GM12878 (cell line): ENCODE measurements around the gene PTPN14. TPM values are rescaled to one million over a fixed set of nuclear protein-coding genes. Genes with fewer than 3 reads are reported as not detected.
A peak's percentile ranks its signal among the peaks of the same experiment; 100 is the strongest.

Experiments used
- ATAC-seq: fragments of 200-7000 bp; cut with Tn5 transposase; 3 replicates; pipeline ENCODE4 v1.9.1; 2020; ENCODE audit warnings: mild to moderate bottlenecking, moderate library complexity
- BruUV-seq: library from RNA; stranded (reverse); fragments of 400-500 nt; replicated peaks from 2 replicates; lab custom pipeline; 2021; lab: Mats Ljungman, UMichigan
- CTCF ChIA-PET: fragments of 300-600 bp; sonication (Branson Sonifier 250); formaldehyde crosslinking; extraction: SDS; loops from one replicate; lab custom pipeline; 2021; ENCODE audit warnings: inconsistent platforms; lab: Yijun Ruan, JAX
- POLR2A ChIA-PET: fragments of 350-600 bp; formaldehyde crosslinking; extraction: SDS; loops from one replicate; lab custom pipeline; 2021; ENCODE audit warnings: inconsistent platforms; lab: Charles Lee
- RAD21 ChIA-PET: fragments of 300-600 bp; sonication (Branson Sonifier 250); formaldehyde crosslinking; loops from one replicate; lab custom pipeline; 2023; ENCODE audit warnings: antibody characterized with exemption; ENCODE audit not compliant: unreplicated experiment; lab: Charles Lee
- SMC1A ChIA-PET: fragments of 300-600 bp; sonication (Branson Sonifier 250); formaldehyde crosslinking; loops from one replicate; lab custom pipeline; 2023; ENCODE audit not compliant: unreplicated experiment, uncharacterized antibody; lab: Charles Lee
- DNase-seq: peaks from one replicate; pipeline ENCODE4 v3.0.0-alpha.2; 2011; ENCODE audit warnings: low read depth, low spot score
- FAIRE-seq: peaks from 3 replicates; lab custom pipeline; 2011; peaks lifted over from hg19 to GRCh38; lab: Jason Lieb, UNC
- H2AFZ ChIP-seq: 2 replicates; pipeline ENCODE4 v1.6.0; 2011; ENCODE audit warnings: low read depth, low read length, control low read depth; ENCODE audit not compliant: control insufficient read depth
- H3K27ac ChIP-seq: 2 replicates; pipeline ENCODE4 v1.5.1; 2011; ENCODE audit warnings: control low read depth; ENCODE audit not compliant: control insufficient read depth, insufficient read depth
- H3K27me3 ChIP-seq, 2 experiments: replicated peaks in 1 of 2; 2 replicates each; pipeline versions ENCODE4 v1.6.0 to v1.6.1; 2011; ENCODE audit warnings: low read length in 1 of 2; ENCODE audit not compliant: control insufficient read depth in 2 of 2, insufficient read depth in 2 of 2
- H3K36me3 ChIP-seq, 2 experiments: 2 replicates each; pipeline ENCODE4 v1.5.1; 2011; ENCODE audit warnings: low read length in 1 of 2; ENCODE audit not compliant: control insufficient read depth in 2 of 2, insufficient read depth in 2 of 2
- H3K4me1 ChIP-seq: 2 replicates; pipeline ENCODE4 v1.6.1; 2011; ENCODE audit warnings: mild to moderate bottlenecking, low read length, moderate library complexity, mixed read lengths; ENCODE audit not compliant: control insufficient read depth, insufficient read depth
- H3K4me2 ChIP-seq: 2 replicates; pipeline ENCODE4 v1.6.0; 2011; ENCODE audit warnings: control low read depth; ENCODE audit not compliant: control insufficient read depth, insufficient read depth
- H3K4me3 ChIP-seq: fragments of 200-600 bp; sonication (generic); 2 replicates; pipeline ENCODE4 v1.5.1; 2016
- H3K79me2 ChIP-seq: 2 replicates; pipeline ENCODE4 v1.6.0; 2011; ENCODE audit warnings: low read length; ENCODE audit not compliant: control insufficient read depth, insufficient read depth
- H3K9ac ChIP-seq: 2 replicates; pipeline ENCODE4 v1.8.0; 2011; ENCODE audit warnings: low read length, control low read depth, mixed read lengths; ENCODE audit not compliant: control insufficient read depth, insufficient read depth
- H3K9me3 ChIP-seq: replicated peaks from 3 replicates; pipeline ENCODE4 v1.5.1; 2011; ENCODE audit warnings: mild to moderate bottlenecking, low read length; ENCODE audit not compliant: control insufficient read depth, insufficient read depth
- H4K20me1 ChIP-seq: 2 replicates; pipeline ENCODE4 v1.6.0; 2011; ENCODE audit not compliant: control insufficient read depth, insufficient read depth
- ATF7 ChIP-seq: fragments of 450-650 bp; IDR thresholded peaks from 2 replicates; pipeline ENCODE4 v1.6.1; 2016; ENCODE audit warnings: low read depth, mild to moderate bottlenecking
- SMARCA5 ChIP-seq: fragments of 450-650 bp; IDR thresholded peaks from 2 replicates; pipeline ENCODE4 v1.6.1; 2017; ENCODE audit warnings: mild to moderate bottlenecking
- ZNF384 ChIP-seq: IDR thresholded peaks from 2 replicates; pipeline ENCODE4 v1.6.1; 2012; ENCODE audit warnings: low read depth, mild to moderate bottlenecking, low read length, improper control_type of control experiment, borderline replicate concordance
- ZNF622 ChIP-seq: fragments of 450-650 bp; IDR thresholded peaks from 2 replicates; pipeline ENCODE4 v1.6.1; 2017; ENCODE audit warnings: mild to moderate bottlenecking, inconsistent platforms
- WGBS: methylation state at CpG from one replicate; pipeline ENCODE4 v1.1.6; 2016; ENCODE audit warnings: low lambda C conversion rate; ENCODE audit not compliant: insufficient replicate concordance, insufficient coverage; ENCODE audit errors: missing lambda C conversion rate; 5-methylcytosine and 5-hydroxymethylcytosine counted together
- in situ Hi-C: fragments of 300-500 bp; cut with MboI; formaldehyde crosslinking; loops from 9 replicates; pipeline ENCODE4 v1.14.3; 2018; ENCODE audit warnings: mixed read lengths
- intact Hi-C: fragments of 100-400 bp; cut with micrococcal nuclease; formaldehyde crosslinking; loops from one replicate; pipeline ENCODE4 v1.14.2; 2022; ENCODE audit not compliant: unreplicated experiment
- polyA plus RNA-seq, 11 experiments: library from polyadenylated mRNA; depleted of rRNA in 4 of 11; unstranded in 6 of 11; stranded (reverse) in 5 of 11; fragments of >200 nt; fragmentation: Nextera tagmentation in 4 of 11; fragmentation: Illumina TruSeq in 1 of 11; extraction: Ambion mirVana in 4 of 11; extraction: Trizol in 1 of 11; gene quantifications; 1 replicate in 1 of 11; 2 replicates in 10 of 11; pipeline versions ENCODE4 v1.2.1 to v1.2.3, GENCODE V29; 2011 to 2016; ENCODE audit warnings: inconsistent platforms in 2 of 11, missing spikeins in 2 of 11, low read depth in 1 of 11
- total RNA-seq, 4 experiments: library from RNA; depleted of rRNA in 3 of 4; stranded (reverse); fragments of >200 nt in 3 of 4; fragmentation: Illumina TruSeq in 1 of 4; extraction: Trizol in 1 of 4; gene quantifications; 2 replicates each; pipeline versions ENCODE4 v1.2.1 to v1.2.3, GENCODE V29; 2013 to 2021
- TF ChIP-seq, protein P1 (sequence below): fragments of 150-350 bp; IDR thresholded peaks from 2 replicates; pipeline ENCODE4 v1.6.1; 2016; ENCODE audit warnings: low read depth, low read length

PTPN14 gene
- total and polyA plus RNA-seq, 10 of the 15 experiments (the other 5 are each of a cell fraction or from before 2014, with no cell fraction given), result 0.05 to 5.1 (median 0.44) TPM

GRCh38 chr1:214506972-214507431 lies 44.4 kb downstream of the PTPN14 start:
- no peak for DNase-seq
- H3K4me2 ChIP-seq, result no peak overlapping the region
- H3K27me3 ChIP-seq, result no peaks in the 10 kb centered on the region; a peak in 1 of 4 replicates
- FAIRE-seq, result peak; percentile 7
- BruUV-seq, result no TSS peak
- TF ChIP-seq, protein P1, sequence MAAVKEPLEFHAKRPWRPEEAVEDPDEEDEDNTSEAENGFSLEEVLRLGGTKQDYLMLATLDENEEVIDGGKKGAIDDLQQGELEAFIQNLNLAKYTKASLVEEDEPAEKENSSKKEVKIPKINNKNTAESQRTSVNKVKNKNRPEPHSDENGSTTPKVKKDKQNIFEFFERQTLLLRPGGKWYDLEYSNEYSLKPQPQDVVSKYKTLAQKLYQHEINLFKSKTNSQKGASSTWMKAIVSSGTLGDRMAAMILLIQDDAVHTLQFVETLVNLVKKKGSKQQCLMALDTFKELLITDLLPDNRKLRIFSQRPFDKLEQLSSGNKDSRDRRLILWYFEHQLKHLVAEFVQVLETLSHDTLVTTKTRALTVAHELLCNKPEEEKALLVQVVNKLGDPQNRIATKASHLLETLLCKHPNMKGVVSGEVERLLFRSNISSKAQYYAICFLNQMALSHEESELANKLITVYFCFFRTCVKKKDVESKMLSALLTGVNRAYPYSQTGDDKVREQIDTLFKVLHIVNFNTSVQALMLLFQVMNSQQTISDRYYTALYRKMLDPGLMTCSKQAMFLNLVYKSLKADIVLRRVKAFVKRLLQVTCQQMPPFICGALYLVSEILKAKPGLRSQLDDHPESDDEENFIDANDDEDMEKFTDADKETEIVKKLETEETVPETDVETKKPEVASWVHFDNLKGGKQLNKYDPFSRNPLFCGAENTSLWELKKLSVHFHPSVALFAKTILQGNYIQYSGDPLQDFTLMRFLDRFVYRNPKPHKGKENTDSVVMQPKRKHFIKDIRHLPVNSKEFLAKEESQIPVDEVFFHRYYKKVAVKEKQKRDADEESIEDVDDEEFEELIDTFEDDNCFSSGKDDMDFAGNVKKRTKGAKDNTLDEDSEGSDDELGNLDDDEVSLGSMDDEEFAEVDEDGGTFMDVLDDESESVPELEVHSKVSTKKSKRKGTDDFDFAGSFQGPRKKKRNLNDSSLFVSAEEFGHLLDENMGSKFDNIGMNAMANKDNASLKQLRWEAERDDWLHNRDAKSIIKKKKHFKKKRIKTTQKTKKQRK, result no peak
- TF ChIP-seq SMARCA5 (0 out of 2 replicates have a peak, but pooled peaks have one; percentile 18), ATF7 (0 out of 2 replicates have a peak, but pooled peaks have one; percentile 31), ZNF384 (peak; percentile 54; the same call in 1 of the 2 replicates), ZNF622 (no peak)
- WGBS, result 0% methylated on average over 2 of the region's 2 CpGs
- H3K36me3 ChIP-seq, result no peaks in the 10 kb centered on the region
- H3K9me3 ChIP-seq, result no peaks in the 10 kb centered on the region
- RAD21 ChIA-PET, result interaction anchor here (1.9 kb wide), 1 partner anchor 9 kb away, joined by 6 read pairs; no protein-coding TSS in a partner anchor
- no peaks in the 10 kb centered on the region for H3K79me2 ChIP-seq
- POLR2A ChIA-PET, result no interaction called here
- SMC1A ChIA-PET, result interaction anchor here (0.8 to 2.9 kb wide), 6 partner anchors 10 to 68 kb away, joined by 3 to 8 read pairs (median 4); no protein-coding TSS in a partner anchor
- in situ Hi-C loops (no loop called here), intact Hi-C loops (no loop called here)
- no peaks in the 10 kb centered on the region for H3K4me1 ChIP-seq
- no peaks in the 10 kb centered on the region for H4K20me1 ChIP-seq
- H2AFZ ChIP-seq, result no peak overlapping the region
- no peak overlapping the region for H3K4me3 ChIP-seq
- peak; percentile 82 for ATAC-seq
- no peak overlapping the region for H3K9ac ChIP-seq
- CTCF ChIA-PET, result no interaction called here
- H3K27ac ChIP-seq, result no peak overlapping the region
